Mucosa of gallbladder (tissue), 1 donor: ENCODE results near the gene INSYN2B. TPM values are rescaled to one million over a fixed set of nuclear protein-coding genes. Genes with fewer than 3 reads are reported as not detected.
A peak's percentile ranks its signal among the peaks of the same experiment; 100 is the strongest.

Experiments
- DNase-seq: peaks from one replicate; pipeline ENCODE4 v3.0.0-alpha.2; 2020; ENCODE audit warnings: low spot score
- total RNA-seq: library from RNA; stranded (reverse); gene quantifications from one replicate; pipeline ENCODE4 v1.2.1, GENCODE V29; 2021
- donor health status: DM: no; HTN: no; CAD: no.

The INSYN2B gene
- total RNA-seq, 1 donor from 2014 or later: 0.46 TPM

DNA sequence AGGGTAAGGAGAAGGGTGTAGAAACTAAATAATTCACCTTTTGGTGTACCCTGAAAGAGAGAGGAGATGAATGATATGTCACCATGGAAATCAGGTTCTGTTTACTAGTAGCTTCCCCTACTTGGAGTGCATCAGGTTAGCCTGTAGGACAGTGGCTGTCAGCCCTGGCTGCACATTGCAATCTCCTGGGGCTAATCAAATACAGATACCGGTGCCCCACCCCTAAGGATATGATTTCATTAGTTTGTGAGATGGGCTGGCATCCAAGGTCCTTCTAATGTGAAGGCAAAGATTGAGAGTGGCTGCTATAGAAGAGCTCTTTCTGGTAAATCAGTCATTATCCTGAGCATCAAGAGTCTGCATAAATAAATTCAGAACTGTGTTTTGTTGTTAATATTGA lies 47.2 kb downstream of the INSYN2B start:
- no peak for DNase-seq

- DNase-seq: no peak
These were observed 56.3 kb downstream of the INSYN2B start for GRCh38 chr5:169923988-169924387.

DNA sequence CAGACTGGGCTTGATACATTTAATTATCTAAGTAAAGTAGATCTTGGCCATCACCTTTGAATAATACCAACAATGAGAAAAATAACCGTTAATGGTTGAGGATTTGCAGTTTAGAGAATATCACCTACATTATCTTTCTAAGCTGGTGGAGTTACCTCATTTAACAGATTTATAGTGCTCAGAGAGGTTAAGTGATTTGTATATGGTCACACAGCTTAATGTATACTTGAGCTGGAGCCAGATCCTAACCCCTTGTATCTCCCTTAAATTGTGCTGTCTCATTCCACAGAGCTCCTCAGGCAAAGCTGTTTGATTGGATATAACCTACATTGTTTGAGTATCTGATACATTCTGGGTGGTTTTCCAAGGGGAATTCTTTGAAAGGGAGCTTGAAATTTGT lies 57.8 kb downstream of the INSYN2B start:
- DNase-seq: no peak

GRCh38 chr5:169921949-169922348 lies 58.3 kb downstream of the INSYN2B start:
- no peak for DNase-seq

DNA sequence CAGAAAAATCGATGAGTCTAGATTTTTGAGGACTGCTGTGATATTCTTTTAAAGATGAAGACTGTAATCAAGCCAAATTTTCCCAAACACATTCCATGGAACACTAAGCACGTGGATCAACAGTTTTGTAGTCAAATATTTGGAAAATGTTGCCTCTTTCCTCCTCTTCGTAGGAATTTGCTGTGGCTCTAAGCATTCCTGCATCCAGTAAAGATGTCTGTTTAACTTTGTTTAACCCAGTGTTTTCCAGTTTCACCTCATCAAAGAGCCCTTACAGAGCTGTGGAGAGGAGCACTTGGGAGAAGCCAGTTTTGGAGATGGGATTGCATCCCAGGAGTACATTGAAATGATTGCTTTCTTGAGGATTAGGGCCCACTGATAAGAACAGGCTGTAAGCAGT lies 58.9 kb downstream of the INSYN2B start:
- no peak for DNase-seq

DNA sequence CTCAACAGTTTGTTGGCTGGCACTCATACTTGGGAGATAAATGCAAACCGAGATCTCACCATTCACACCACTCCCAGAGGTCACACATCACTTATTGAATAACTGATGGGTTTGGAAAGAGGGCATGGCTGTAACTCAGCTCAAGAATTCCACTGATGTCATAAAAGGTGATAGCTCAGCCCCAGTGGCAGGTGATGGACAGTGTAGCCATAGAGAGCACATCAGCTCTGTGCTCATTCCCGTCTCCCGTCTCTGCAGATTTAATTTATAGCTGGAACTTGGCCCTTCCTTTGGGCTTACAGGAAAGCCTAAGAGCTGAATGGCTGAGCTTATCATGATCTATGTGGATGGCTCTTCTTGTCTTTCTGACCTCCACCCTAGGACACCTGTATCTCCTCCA lies 59.8 kb downstream of the INSYN2B start:
- DNase-seq: no peak

DNA sequence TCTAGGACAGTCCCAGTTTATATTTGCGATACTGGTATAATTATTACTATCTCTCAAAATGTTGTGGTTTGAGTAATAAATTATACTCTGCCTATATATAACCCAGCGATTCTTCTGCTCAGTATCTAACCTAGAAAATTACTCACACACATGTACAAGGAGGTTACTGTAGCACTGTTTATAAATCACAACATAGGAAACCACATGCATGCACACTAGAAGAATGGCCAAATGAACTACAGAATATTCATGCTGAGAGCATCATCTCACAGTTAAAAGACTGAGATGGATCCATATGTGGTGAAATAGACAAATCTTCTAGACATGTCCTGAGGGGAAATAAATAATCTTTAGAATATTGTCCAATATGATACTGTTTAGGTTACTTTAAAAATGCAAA lies 62.1 kb downstream of the INSYN2B start:
- no peak for DNase-seq

DNA sequence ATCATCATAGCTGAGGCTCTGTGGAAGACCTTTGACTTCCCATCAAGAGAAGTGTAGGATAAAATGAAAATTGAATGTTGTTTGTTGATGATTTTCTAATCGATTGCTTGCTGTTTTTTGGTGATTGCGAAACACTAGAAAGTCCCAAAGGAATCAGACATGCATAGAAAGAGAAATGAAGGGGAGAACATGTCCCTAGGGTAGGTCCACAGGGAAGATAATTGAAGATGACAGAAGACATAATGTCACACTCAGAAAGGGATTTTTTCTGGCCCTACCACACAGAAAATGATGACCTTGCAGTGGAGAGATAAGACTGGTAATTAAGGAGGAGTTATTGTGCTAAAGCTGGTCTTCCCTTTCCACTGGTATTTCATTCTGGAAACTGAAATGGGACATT lies 62.8 kb downstream of the INSYN2B start:
- DNase-seq: no peak

DNA sequence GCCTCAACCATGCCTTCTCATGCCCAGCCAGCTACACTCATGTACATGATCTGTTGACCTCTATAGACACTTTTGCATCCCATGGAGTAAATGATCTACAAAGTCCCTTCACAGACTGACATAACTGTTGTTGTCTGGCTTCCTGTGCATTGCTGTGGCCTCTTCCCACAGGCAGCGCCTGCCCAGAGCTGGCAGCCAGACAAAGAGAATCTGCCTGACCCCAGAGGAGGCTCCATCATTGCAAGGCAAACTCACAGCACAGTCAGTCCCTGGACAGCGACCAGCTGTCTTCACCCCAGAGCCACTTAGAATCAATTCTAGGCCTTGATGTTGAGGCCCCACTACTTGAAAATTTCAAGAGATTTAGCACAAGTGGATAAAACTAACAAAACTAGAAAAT lies 65.5 kb downstream of the INSYN2B start:
- peak; percentile 13 for DNase-seq

GRCh38 chr5:169913479-169913878 lies 66.8 kb downstream of the INSYN2B start:
- DNase-seq: no peak

- DNase-seq: no peak
These were observed 68.7 kb downstream of the INSYN2B start for GRCh38 chr5:169911448-169912212.

GRCh38 chr5:169910393-169910792 lies 69.9 kb downstream of the INSYN2B start:
- DNase-seq: no peak

DNA sequence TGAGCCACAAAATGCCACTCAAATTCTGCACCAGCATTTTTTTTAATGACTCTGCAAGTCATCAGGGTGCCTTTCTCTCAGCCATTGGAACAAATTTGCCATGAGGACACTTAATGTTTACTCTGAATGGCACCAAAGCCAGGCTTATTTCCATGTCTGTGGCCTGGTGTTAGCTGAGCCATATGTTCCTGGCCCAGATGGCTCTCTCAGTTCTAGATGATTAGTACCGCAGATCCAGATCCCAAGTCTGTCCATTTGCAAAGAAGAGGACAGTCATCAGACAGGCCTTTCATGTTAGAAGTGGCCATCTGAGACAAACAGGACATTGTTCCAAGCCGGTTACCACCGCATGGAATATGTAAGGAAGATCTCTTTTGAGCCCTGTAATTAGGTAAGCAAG lies 70.3 kb downstream of the INSYN2B start:
- no peak for DNase-seq

GRCh38 chr5:169908864-169909263 lies 71.4 kb downstream of the INSYN2B start:
- DNase-seq: no peak

- no peak for DNase-seq
These were observed 73.3 kb downstream of the INSYN2B start for GRCh38 chr5:169906745-169907649.

GRCh38 chr5:169905017-169905416 lies 75.3 kb downstream of the INSYN2B start:
- DNase-seq: no peak

- DNase-seq: no peak
These were observed 75.8 kb downstream of the INSYN2B start for GRCh38 chr5:169904508-169904907.

- no peak for DNase-seq
These were observed 76.2 kb downstream of the INSYN2B start for GRCh38 chr5:169904059-169904458.

DNA sequence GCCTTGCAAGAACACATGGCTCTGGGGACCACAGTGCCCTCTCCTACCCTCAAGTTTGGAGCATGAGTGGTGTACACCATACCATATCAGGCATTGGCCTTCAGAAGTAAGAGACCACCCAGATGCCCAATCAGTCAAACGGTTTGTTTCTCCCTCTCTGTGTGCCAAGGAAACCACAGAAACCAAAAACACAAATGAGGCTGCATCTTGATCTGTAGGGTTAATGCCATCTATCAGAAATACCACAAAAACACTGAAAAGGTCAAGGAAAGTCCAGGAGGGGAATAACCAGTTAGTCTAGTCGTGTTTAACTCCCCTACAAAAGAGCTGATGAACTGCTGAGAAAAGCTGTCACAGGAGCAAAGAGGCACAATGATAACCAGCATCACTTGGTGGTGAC lies 78.4 kb downstream of the INSYN2B start:
- DNase-seq: no peak

DNA sequence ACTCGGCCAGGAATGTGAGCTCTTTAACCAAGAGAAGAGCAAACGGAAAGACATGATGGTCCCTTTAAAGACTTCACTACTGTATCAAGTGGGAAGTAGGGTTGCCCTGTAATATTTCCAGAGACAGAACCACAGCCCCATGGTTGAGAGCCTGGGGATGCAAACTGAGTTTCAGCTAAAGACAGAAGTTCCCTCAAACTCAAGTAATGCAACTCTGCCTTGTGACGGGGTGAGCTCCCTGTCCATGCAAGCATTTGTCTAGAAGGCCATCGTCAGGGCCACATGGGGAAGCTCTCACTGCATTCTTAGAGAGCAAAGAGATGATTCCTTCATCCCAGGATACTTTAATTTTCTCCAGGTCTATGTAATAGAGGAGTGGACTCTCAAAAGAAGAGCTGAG lies 82.8 kb downstream of the INSYN2B start:
- no peak for DNase-seq

DNA sequence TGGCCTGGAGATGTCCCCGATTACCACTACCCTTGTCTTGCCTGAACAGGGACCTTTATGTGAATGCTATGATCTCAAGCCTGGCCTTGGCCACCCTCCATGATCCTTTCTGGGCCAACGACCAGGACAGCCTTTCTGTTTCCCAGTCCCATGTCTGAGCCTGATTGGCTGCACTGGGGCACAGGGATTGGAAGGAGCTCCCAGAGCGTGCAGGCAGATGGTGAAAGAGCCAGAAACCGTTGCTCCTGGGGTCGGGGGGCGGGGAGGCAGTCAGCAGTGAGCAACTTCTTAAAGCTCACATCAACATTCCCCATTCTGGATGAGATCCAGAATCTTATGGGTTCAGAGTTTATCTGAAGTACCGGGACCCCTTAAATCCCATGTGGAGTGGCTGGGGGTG lies 84.4 kb downstream of the INSYN2B start:
- no peak for DNase-seq

DNA sequence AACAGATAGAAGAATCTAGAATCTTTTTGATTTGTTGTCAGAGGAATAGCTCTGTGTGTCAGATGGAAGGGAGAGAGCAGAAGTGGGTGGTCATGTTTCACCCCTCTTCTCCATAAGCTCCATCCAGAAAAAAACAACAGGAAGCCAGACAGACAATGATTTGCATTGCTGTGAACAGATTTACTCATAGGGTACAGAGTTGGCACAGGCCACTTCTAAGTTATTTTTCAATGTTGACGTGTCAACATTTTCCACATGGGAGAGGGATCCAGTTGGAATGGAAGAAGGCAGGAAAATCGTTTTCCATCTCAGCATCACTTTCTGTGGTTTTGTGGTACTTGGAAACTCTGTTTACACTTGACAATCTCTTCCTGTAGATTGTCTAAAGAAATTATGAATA lies 86.7 kb downstream of the INSYN2B start:
- DNase-seq: no peak

- DNase-seq: no peak
These were observed 87.3 kb downstream of the INSYN2B start for GRCh38 chr5:169893010-169893409.
